ENCODE data around the gene BCL2A1. TPM values are rescaled to one million over a fixed set of nuclear protein-coding genes. Genes with fewer than 3 reads are reported as not detected.

Gene BCL2A1
- total RNA-seq, 1 experiment from 2014 or later, result 4.7 TPM

GRCh38 chr15:79960502-79961212 is 10.3 kb downstream of the BCL2A1 start:
- CTCF ChIA-PET, result no interaction called here
- intact Hi-C loops (cut with micrococcal nuclease; ENCODE audit: unreplicated experiment) (no loop called here), in situ Hi-C loops (cut with HindIII; ENCODE audit: low pct_unique_long_range_greater_than_20kb, low sequenced_read_pairs) (no loop called here)
- H3K9me3 ChIP-seq (ENCODE audit: control insufficient read depth, insufficient read depth, low read depth, low read length), result no peaks in the 10 kb centered on the region
- no peaks in the 10 kb centered on the region for H3K36me3 ChIP-seq (ENCODE audit: control insufficient read depth, insufficient read depth, low read length)
- no peak for DNase-seq (ENCODE audit: low read depth, low spot score)
- BruUV-seq (replicated peaks), result no TSS peak
- 0 out of 2 replicates have a peak, but pooled peaks have one; percentile 17 for ATAC-seq
- peak overlapping the region; percentile 41 for H3K27ac ChIP-seq (ENCODE audit: low read length)
- peaks cover 7% of the 10 kb centered on the region; the same call in 1 of the 2 replicates for H3K4me1 ChIP-seq (ENCODE audit: control insufficient read depth, insufficient read depth, low read length)
- TF ChIP-seq POLR2AphosphoS5 (IDR thresholded peaks at IDR 0.05; ENCODE audit: low read depth, low read length) (no peak), SIN3A (IDR thresholded peaks at IDR 0.05; ENCODE audit: borderline replicate concordance, insufficient read depth, low read depth, low read length) (no peak), REST (IDR thresholded peaks at IDR 0.05; ENCODE audit: insufficient read depth in 1 of 2, low read depth in 2 of 2, low read length in 1 of 2) (no peak), CTCF (IDR thresholded peaks at IDR 0.05) (no peak), TCF7L2 (IDR thresholded peaks at IDR 0.05; ENCODE audit: low read depth, low read length) (no peak)
- H3K4me3 ChIP-seq (ENCODE audit: low read depth in 2 of 2, low read length in 2 of 2), result 0 out of 4 replicates have a peak overlapping the region, but pooled peaks of 1 of the 2 experiments have one; percentile 6
- H3K27me3 ChIP-seq (ENCODE audit: control insufficient read depth, insufficient read depth, low read length), result no peaks in the 10 kb centered on the region
- POLR2A ChIA-PET, result interaction anchor here (0.6 kb wide), 1 partner anchor 36 kb away, joined by 3 read pairs; no protein-coding TSS in a partner anchor

- ATAC-seq, result no peak
- ChIA-PET POLR2A (interaction anchor here (0.5 kb wide), 1 partner anchor 10 kb away, joined by 3 read pairs; no protein-coding TSS in a partner anchor), CTCF (interaction anchor here (1.2 kb wide), 1 partner anchor 34 kb away, joined by 4 read pairs; no protein-coding TSS in a partner anchor)
- intact Hi-C loops (cut with micrococcal nuclease; ENCODE audit: unreplicated experiment), result no loop called here
- no TSS peak for BruUV-seq (replicated peaks)
- Histone ChIP-seq H3K4me3 (ENCODE audit: low read depth in 2 of 2, low read length in 2 of 2) (no peak overlapping the region), H3K4me1 (ENCODE audit: control insufficient read depth, insufficient read depth, low read length) (peaks cover 3% of the 10 kb centered on the region; the same call in 1 of the 2 replicates), H3K27me3 (ENCODE audit: control insufficient read depth, insufficient read depth, low read length) (no peaks in the 10 kb centered on the region), H3K9me3 (ENCODE audit: control insufficient read depth, insufficient read depth, low read depth, low read length) (no peaks in the 10 kb centered on the region), H3K27ac (ENCODE audit: low read length) (no peak overlapping the region), H3K36me3 (ENCODE audit: control insufficient read depth, insufficient read depth, low read length) (no peaks in the 10 kb centered on the region)
- TF ChIP-seq TCF7L2 (IDR thresholded peaks at IDR 0.05; ENCODE audit: low read depth, low read length) (no peak), REST (IDR thresholded peaks at IDR 0.05; ENCODE audit: insufficient read depth in 1 of 2, low read depth in 2 of 2, low read length in 1 of 2) (no peak), POLR2AphosphoS5 (IDR thresholded peaks at IDR 0.05; ENCODE audit: low read depth, low read length) (no peak), SIN3A (IDR thresholded peaks at IDR 0.05; ENCODE audit: borderline replicate concordance, insufficient read depth, low read depth, low read length) (no peak), CTCF (IDR thresholded peaks at IDR 0.05) (no peak)
- DNase-seq (ENCODE audit: low read depth, low spot score), result no peak
- in situ Hi-C loops (cut with HindIII; ENCODE audit: low pct_unique_long_range_greater_than_20kb, low sequenced_read_pairs), result no loop called here
Observed at GRCh38 chr15:79957741-79958140, 13.3 kb downstream of the BCL2A1 start.
